SH-SY5Y (cell line): Measurements from ENCODE around the gene CSRNP3.

ENCODE experiments used
- GATA2 ChIP-seq: IDR thresholded peaks from 2 replicates; pipeline ENCODE4 v1.6.1; 2011; ENCODE audit warnings: mild to moderate bottlenecking, low read depth, low read length
- GATA3 ChIP-seq: IDR thresholded peaks from 2 replicates; pipeline ENCODE4 v1.6.1; 2011; ENCODE audit warnings: low read depth, mild to moderate bottlenecking, low read length, moderate library complexity

- TF ChIP-seq GATA2 (no peak), GATA3 (no peak)
These were observed 141.1 kb downstream of the CSRNP3 start for GRCh38 chr2:165610591-165611029.
